ENCODE measurements around the gene PSMC3IP.
"Not testable (repeated sequence)": the region's sequence is repeated elsewhere in the genome, so short reads cannot be mapped to it uniquely, and the experiment has no call there.

The PSMC3IP gene

GRCh38 chr17:42568341-42569111, 9.0 kb downstream of the PSMC3IP start:
- H3K4me1 Mint-ChIP-seq, result peaks cover 63% of the 10 kb centered on the region
- peak overlapping the region; percentile 93 for H3K4me3 Mint-ChIP-seq
- no peaks in the 10 kb centered on the region for H3K9me3 Mint-ChIP-seq
- peaks cover 87% of the 10 kb centered on the region for H3K36me3 Mint-ChIP-seq
- H3K27ac Mint-ChIP-seq, result peak overlapping the region; percentile 67
- DNase-seq (ENCODE audit: low spot score in 2 of 2), result no peak
- ATAC-seq, result no peak

GRCh38 chr17:42566883-42567573, 10.5 kb downstream of the PSMC3IP start, which contains the start of gene MLX:
TSS of gene MLX (plus strand) at chr17:42567100. CDS start at chr17:42567125, 25 bp downstream.
- H3K9me3 Mint-ChIP-seq, result no peaks in the 10 kb centered on the region
- peak; percentile 91 to 97 for DNase-seq (ENCODE audit: low spot score in 2 of 2)
- peaks cover 64% of the 10 kb centered on the region for H3K4me1 Mint-ChIP-seq
- peak within 1 kb of the TSS; percentile 93 for H3K4me3 Mint-ChIP-seq
- peak; percentile 82 for ATAC-seq
- peak within 1 kb of the TSS; percentile 95 for H3K27ac Mint-ChIP-seq
- peaks cover 83% of the 10 kb centered on the region for H3K36me3 Mint-ChIP-seq

GRCh38 chr17:42566215-42566882, 11.2 kb downstream of the PSMC3IP start:
- ATAC-seq, result no peak
- no peak for DNase-seq (ENCODE audit: low spot score in 2 of 2)
- H3K9me3 Mint-ChIP-seq, result no peaks in the 10 kb centered on the region
- peak overlapping the region; percentile 93 for H3K4me3 Mint-ChIP-seq
- H3K36me3 Mint-ChIP-seq, result peaks cover 83% of the 10 kb centered on the region
- peaks cover 63% of the 10 kb centered on the region for H3K4me1 Mint-ChIP-seq
- peak overlapping the region; percentile 95 for H3K27ac Mint-ChIP-seq

- no peak for ATAC-seq
- H3K36me3 Mint-ChIP-seq, result peaks cover 77% of the 10 kb centered on the region
- H3K4me3 Mint-ChIP-seq, result peak overlapping the region; percentile 93
- peak overlapping the region; percentile 95 for H3K27ac Mint-ChIP-seq
- DNase-seq (ENCODE audit: low spot score in 2 of 2), result no peak
- no peaks in the 10 kb centered on the region for H3K9me3 Mint-ChIP-seq
- H3K4me1 Mint-ChIP-seq, result peaks cover 63% of the 10 kb centered on the region
Measured at GRCh38 chr17:42565523-42566214, 11.9 kb downstream of the PSMC3IP start.

GRCh38 chr17:42564815-42565522, 12.6 kb downstream of the PSMC3IP start:
- Mint-ChIP-seq H3K9me3 (no peaks in the 10 kb centered on the region), H3K27ac (peak overlapping the region; percentile 98), H3K4me3 (no peak overlapping the region), H3K36me3 (peaks cover 70% of the 10 kb centered on the region), H3K4me1 (peaks cover 63% of the 10 kb centered on the region)
- DNase-seq (ENCODE audit: low spot score in 2 of 2) (no peak), ATAC-seq (no peak)

- ATAC-seq, result no peak
- DNase-seq (ENCODE audit: low spot score in 2 of 2), result no peak
- Mint-ChIP-seq H3K36me3 (peaks cover 60% of the 10 kb centered on the region), H3K4me3 (peak overlapping the region; percentile 92), H3K9me3 (no peaks in the 10 kb centered on the region), H3K27ac (peak overlapping the region; percentile 98), H3K4me1 (peaks cover 59% of the 10 kb centered on the region)
Measured at GRCh38 chr17:42563950-42564349, 13.6 kb downstream of the PSMC3IP start.

- H3K27ac Mint-ChIP-seq, result peak overlapping the region; percentile 98
- H3K4me1 Mint-ChIP-seq, result peaks cover 55% of the 10 kb centered on the region
- peaks cover 56% of the 10 kb centered on the region for H3K36me3 Mint-ChIP-seq
- ATAC-seq (no peak), DNase-seq (ENCODE audit: low spot score in 2 of 2) (no peak)
- no peaks in the 10 kb centered on the region for H3K9me3 Mint-ChIP-seq
- H3K4me3 Mint-ChIP-seq, result peak overlapping the region; percentile 92
Measured at GRCh38 chr17:42563543-42563942, 14.0 kb downstream of the PSMC3IP start.

- no peaks in the 10 kb centered on the region for H3K9me3 Mint-ChIP-seq
- H3K36me3 Mint-ChIP-seq, result peaks cover 54% of the 10 kb centered on the region
- H3K4me3 Mint-ChIP-seq, result peak overlapping the region; percentile 92
- peak overlapping the region; percentile 98 for H3K27ac Mint-ChIP-seq
- DNase-seq (ENCODE audit: low spot score in 2 of 2), result no peak
- peaks cover 53% of the 10 kb centered on the region for H3K4me1 Mint-ChIP-seq
- no peak for ATAC-seq
Measured at GRCh38 chr17:42563143-42563509, 14.4 kb downstream of the PSMC3IP start.

- ATAC-seq (peak; percentile 19), DNase-seq (ENCODE audit: low spot score in 2 of 2) (no peak)
- Mint-ChIP-seq H3K27ac (peak overlapping the region; percentile 98), H3K4me1 (peaks cover 47% of the 10 kb centered on the region), H3K4me3 (peak overlapping the region; percentile 92), H3K36me3 (peaks cover 48% of the 10 kb centered on the region), H3K9me3 (no peaks in the 10 kb centered on the region)
Measured at GRCh38 chr17:42562388-42563142, 15.0 kb downstream of the PSMC3IP start.

GRCh38 chr17:42561897-42562387, 15.6 kb downstream of the PSMC3IP start, which contains the start of gene COASY:
TSS of gene COASY (plus strand) at chr17:42562148. CDS start at chr17:42562623, 475 bp downstream.
- Mint-ChIP-seq H3K36me3 (peaks cover 42% of the 10 kb centered on the region), H3K4me3 (peak within 1 kb of the TSS; percentile 92), H3K9me3 (no peaks in the 10 kb centered on the region), H3K4me1 (peaks cover 45% of the 10 kb centered on the region), H3K27ac (peak within 1 kb of the TSS; percentile 98)
- peak; percentile 89 to 96 for DNase-seq (ENCODE audit: low spot score in 2 of 2)
- peak; percentile 80 for ATAC-seq

GRCh38 chr17:42560246-42560645, 17.3 kb downstream of the PSMC3IP start:
- H3K36me3 Mint-ChIP-seq, result peaks cover 25% of the 10 kb centered on the region
- H3K9me3 Mint-ChIP-seq, result no peaks in the 10 kb centered on the region
- H3K27ac Mint-ChIP-seq, result peak overlapping the region; percentile 27
- ATAC-seq (no peak), DNase-seq (ENCODE audit: low spot score in 2 of 2) (no peak)
- peaks cover 36% of the 10 kb centered on the region for H3K4me1 Mint-ChIP-seq
- H3K4me3 Mint-ChIP-seq, result peak overlapping the region; percentile 92

GRCh38 chr17:42559075-42559474, 18.5 kb downstream of the PSMC3IP start:
- Mint-ChIP-seq H3K9me3 (no peaks in the 10 kb centered on the region), H3K4me3 (no peak overlapping the region), H3K4me1 (peaks cover 28% of the 10 kb centered on the region), H3K36me3 (peaks cover 24% of the 10 kb centered on the region), H3K27ac (no peak overlapping the region)
- no peak for DNase-seq (ENCODE audit: low spot score in 2 of 2)
- no peak for ATAC-seq

GRCh38 chr17:42555961-42556617, 21.4 kb downstream of the PSMC3IP start:
- Mint-ChIP-seq H3K4me3 (peak overlapping the region; percentile 90), H3K4me1 (peaks cover 16% of the 10 kb centered on the region)
- DNase-seq (ENCODE audit: low spot score in 2 of 2); H3K9me3 Mint-ChIP-seq; H3K36me3 Mint-ChIP-seq; H3K27ac Mint-ChIP-seq: not testable (repeated sequence)
- ATAC-seq, result peak; percentile 14
